ENCODE results near the gene MYOD1. TPM values are rescaled to one million over a fixed set of nuclear protein-coding genes. Genes with fewer than 3 reads are reported as not detected.

The MYOD1 gene
- total RNA-seq, 1 experiment from 2014 or later: not detected

DNA sequence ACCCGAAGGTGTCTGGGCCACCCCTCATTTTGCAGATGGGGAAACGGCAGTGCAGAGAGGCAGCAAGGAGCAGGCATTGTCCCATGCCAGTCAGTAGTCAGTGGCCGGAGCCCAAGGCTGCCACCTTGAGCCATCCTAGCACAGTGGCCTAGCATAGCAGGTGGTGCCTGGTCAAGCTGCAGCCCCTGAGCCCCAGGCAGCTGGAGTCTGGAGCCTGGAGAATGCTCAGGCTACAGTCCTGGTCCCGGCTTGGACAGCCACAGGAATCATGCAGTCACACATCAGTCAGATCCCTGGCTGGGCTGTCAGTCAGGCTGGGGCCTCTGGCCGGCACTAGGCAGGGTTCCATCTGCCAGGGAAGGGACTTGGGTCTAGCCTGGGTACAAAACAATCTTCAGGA is 33.8 kb downstream of the MYOD1 start (continued):
- TF ChIP-seq YY1 (IDR thresholded peaks at IDR 0.05; ENCODE audit: extremely low read depth, insufficient replicate concordance, low read depth, low read length): no peak
- TF ChIP-seq ELF1 (IDR thresholded peaks at IDR 0.05; ENCODE audit: borderline replicate concordance, low read depth): no peak
- no peak for TF ChIP-seq SIN3A (IDR thresholded peaks at IDR 0.05; ENCODE audit: low read depth)
- TF ChIP-seq FOSL1 (IDR thresholded peaks at IDR 0.05; ENCODE audit: low read depth): no peak
- TF ChIP-seq EZH2 (IDR thresholded peaks at IDR 0.05): no peak
- no peak for TF ChIP-seq POLR2A (IDR thresholded peaks at IDR 0.05; ENCODE audit: borderline replicate concordance, extremely low read depth, insufficient read depth, insufficient read length)

DNA sequence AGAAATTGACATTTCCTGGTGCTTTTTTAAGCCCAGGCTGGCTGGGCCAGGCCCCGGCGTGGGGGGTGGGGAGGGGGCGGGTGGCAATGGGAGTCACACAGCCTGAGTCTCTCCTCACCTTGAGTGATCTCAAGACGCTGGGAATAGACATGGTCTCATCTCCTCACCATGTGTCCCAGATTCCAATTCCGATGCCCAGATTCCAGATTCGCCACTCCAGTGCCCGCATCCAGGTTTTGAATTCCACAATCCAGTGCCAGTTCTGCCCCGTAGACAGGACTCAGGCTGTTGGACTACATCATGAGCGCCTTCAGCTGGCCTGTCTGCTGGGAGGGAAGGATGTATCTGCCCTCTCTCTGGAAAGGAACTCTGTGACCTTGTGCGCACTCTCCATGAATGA is 34.3 kb downstream of the MYOD1 start:
- H4K20me1 ChIP-seq (ENCODE audit: insufficient read depth): no peaks in the 10 kb centered on the region

More for the DNA sequence above, 34.3 kb downstream of the MYOD1 start:
- no TSS peak for BruUV-seq (replicated peaks)
- Histone ChIP-seq H3K4me3 (replicated peaks in 1 of 2; ENCODE audit: low read depth in 1 of 2, low read length in 2 of 2) (no peak overlapping the region), H3K9me3 (ENCODE audit: control insufficient read depth in 1 of 2, insufficient read depth in 1 of 2, low read depth in 1 of 2, low read length in 2 of 2) (no peaks in the 10 kb centered on the region), H2AFZ (ENCODE audit: low read depth, low read length, poor library complexity, severe bottlenecking) (no peak overlapping the region), H3K79me2 (ENCODE audit: insufficient read depth, low read length) (no peaks in the 10 kb centered on the region), H3K27me3 (ENCODE audit: insufficient read depth, low read length) (peaks cover 20% of the 10 kb centered on the region; the same call in 1 of the 2 replicates), H3K4me1 (ENCODE audit: control insufficient read depth in 1 of 2, insufficient read depth in 2 of 2, low read length in 2 of 2) (no peaks in the 10 kb centered on the region), H3K9ac (ENCODE audit: low read length) (no peak overlapping the region), H3K27ac (ENCODE audit: low read depth, low read length) (no peak overlapping the region), H3K36me3 (ENCODE audit: control insufficient read depth in 1 of 2, insufficient read depth in 2 of 2, low read length in 2 of 2) (no peaks in the 10 kb centered on the region), H3K9me2 (ENCODE audit: insufficient read depth) (no peaks in the 10 kb centered on the region), H3K4me2 (ENCODE audit: low read length) (no peak overlapping the region)
- ChIA-PET POLR2A (no interaction called here), CTCF (no interaction called here), RAD21 (ENCODE audit: low non-redundant PET in 1 of 2, low total read pairs in 2 of 2, uncharacterized antibody in 2 of 2, unreplicated experiment in 2 of 2) (no interaction called here)
- ATAC-seq: no peak
- TF ChIP-seq TCF7L2 (IDR thresholded peaks at IDR 0.05; ENCODE audit: borderline replicate concordance, extremely low read depth, insufficient read depth, insufficient read length) (no peak), ELF1 (IDR thresholded peaks at IDR 0.05; ENCODE audit: borderline replicate concordance, low read depth) (no peak), ZFX (IDR thresholded peaks at IDR 0.05) (no peak), YY1 (IDR thresholded peaks at IDR 0.05; ENCODE audit: extremely low read depth, insufficient replicate concordance, low read depth, low read length) (no peak), CBX3 (IDR thresholded peaks at IDR 0.05; ENCODE audit: low read depth) (no peak), FOSL1 (IDR thresholded peaks at IDR 0.05; ENCODE audit: low read depth) (no peak), CEBPB (IDR thresholded peaks at IDR 0.05; ENCODE audit: low read depth) (no peak), JUND (IDR thresholded peaks at IDR 0.05) (no peak), ZNF274 (IDR thresholded peaks at IDR 0.05; ENCODE audit: low read depth, low read length) (no peak), EZH2phosphoT487 (IDR thresholded peaks at IDR 0.05; ENCODE audit: borderline replicate concordance) (no peak), SRF (IDR thresholded peaks at IDR 0.05; ENCODE audit: low read depth) (no peak), POLR2AphosphoS5 (IDR thresholded peaks at IDR 0.05; ENCODE audit: low read depth, low read length) (no peak), SIN3A (IDR thresholded peaks at IDR 0.05; ENCODE audit: low read depth) (no peak), RAD21 (IDR thresholded peaks at IDR 0.05; ENCODE audit: low read depth) (no peak), SP1 (IDR thresholded peaks at IDR 0.05; ENCODE audit: low read depth) (no peak), EGR1 (IDR thresholded peaks at IDR 0.05; ENCODE audit: low read depth) (no peak), POLR2A (IDR thresholded peaks at IDR 0.05; ENCODE audit: borderline replicate concordance, extremely low read depth, insufficient read depth, insufficient read length) (no peak)
- TF ChIP-seq, protein P1, sequence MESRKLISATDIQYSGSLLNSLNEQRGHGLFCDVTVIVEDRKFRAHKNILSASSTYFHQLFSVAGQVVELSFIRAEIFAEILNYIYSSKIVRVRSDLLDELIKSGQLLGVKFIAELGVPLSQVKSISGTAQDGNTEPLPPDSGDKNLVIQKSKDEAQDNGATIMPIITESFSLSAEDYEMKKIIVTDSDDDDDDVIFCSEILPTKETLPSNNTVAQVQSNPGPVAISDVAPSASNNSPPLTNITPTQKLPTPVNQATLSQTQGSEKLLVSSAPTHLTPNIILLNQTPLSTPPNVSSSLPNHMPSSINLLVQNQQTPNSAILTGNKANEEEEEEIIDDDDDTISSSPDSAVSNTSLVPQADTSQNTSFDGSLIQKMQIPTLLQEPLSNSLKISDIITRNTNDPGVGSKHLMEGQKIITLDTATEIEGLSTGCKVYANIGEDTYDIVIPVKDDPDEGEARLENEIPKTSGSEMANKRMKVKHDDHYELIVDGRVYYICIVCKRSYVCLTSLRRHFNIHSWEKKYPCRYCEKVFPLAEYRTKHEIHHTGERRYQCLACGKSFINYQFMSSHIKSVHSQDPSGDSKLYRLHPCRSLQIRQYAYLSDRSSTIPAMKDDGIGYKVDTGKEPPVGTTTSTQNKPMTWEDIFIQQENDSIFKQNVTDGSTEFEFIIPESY (IDR thresholded peaks at IDR 0.05; ENCODE audit: extremely low read depth, insufficient replicate concordance, low read length): no peak
- TF ChIP-seq, protein P2, sequence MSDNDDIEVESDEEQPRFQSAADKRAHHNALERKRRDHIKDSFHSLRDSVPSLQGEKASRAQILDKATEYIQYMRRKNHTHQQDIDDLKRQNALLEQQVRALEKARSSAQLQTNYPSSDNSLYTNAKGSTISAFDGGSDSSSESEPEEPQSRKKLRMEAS (IDR thresholded peaks at IDR 0.05): no peak
- TF ChIP-seq, protein P3, sequence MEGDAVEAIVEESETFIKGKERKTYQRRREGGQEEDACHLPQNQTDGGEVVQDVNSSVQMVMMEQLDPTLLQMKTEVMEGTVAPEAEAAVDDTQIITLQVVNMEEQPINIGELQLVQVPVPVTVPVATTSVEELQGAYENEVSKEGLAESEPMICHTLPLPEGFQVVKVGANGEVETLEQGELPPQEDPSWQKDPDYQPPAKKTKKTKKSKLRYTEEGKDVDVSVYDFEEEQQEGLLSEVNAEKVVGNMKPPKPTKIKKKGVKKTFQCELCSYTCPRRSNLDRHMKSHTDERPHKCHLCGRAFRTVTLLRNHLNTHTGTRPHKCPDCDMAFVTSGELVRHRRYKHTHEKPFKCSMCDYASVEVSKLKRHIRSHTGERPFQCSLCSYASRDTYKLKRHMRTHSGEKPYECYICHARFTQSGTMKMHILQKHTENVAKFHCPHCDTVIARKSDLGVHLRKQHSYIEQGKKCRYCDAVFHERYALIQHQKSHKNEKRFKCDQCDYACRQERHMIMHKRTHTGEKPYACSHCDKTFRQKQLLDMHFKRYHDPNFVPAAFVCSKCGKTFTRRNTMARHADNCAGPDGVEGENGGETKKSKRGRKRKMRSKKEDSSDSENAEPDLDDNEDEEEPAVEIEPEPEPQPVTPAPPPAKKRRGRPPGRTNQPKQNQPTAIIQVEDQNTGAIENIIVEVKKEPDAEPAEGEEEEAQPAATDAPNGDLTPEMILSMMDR (IDR thresholded peaks at IDR 0.05 in 2 of 3, conservative IDR thresholded peaks at IDR 0.05 in 1 of 3; ENCODE audit: borderline replicate concordance in 1 of 3, insufficient read depth in 1 of 3, low read depth in 2 of 3, low read length in 2 of 3): no peak
- DNase-seq (ENCODE audit: low read depth, low spot score): no peak
- intact Hi-C loops (cut with micrococcal nuclease): no loop called here
